CD1c-positive myeloid dendritic cell (primary cell): ENCODE results near the gene PLPPR3.

Experiments used
- DNase-seq: peaks from one replicate; pipeline ENCODE4 v3.0.0-alpha.2; 2016; ENCODE audit errors: extremely low spot score

PLPPR3 gene

DNA sequence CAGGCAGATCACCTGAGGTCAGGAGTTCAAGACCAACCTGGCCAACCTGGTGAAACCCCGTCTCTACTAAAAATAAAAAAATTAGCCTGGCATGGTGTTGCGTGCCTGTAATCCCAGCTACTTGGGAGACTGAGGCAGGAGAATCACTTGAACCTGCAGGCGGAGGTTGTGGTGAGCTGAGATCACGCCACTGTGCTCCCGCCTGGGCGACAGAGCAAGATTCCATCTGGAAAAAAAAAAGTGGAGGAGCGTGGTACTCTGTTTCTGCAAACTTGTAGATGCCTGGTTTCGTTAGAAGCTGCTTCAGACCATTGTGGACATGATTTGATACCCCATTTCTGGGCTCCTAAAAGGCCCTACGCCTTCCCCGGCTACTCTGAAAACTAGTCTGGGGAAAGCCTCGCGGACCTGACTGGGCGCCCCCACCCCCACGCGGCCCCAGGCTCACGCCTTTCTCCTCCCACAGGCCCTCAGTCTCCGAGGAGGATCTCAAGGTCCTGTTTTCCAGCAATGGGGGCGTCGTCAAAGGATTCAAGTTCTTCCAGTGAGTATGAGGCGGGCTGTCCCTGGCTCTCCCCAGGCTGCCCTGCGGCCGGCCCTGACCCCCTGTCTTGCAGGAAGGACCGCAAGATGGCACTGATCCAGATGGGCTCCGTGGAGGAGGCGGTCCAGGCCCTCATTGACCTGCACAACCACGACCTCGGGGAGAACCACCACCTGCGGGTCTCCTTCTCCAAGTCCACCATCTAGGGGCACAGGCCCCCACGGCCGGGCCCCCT lies 11.5 kb downstream of the PLPPR3 start:
- no peak for DNase-seq

- DNase-seq: no peak
These were observed 13.4 kb downstream of the PLPPR3 start for GRCh38 chr19:808423-808775.

DNA sequence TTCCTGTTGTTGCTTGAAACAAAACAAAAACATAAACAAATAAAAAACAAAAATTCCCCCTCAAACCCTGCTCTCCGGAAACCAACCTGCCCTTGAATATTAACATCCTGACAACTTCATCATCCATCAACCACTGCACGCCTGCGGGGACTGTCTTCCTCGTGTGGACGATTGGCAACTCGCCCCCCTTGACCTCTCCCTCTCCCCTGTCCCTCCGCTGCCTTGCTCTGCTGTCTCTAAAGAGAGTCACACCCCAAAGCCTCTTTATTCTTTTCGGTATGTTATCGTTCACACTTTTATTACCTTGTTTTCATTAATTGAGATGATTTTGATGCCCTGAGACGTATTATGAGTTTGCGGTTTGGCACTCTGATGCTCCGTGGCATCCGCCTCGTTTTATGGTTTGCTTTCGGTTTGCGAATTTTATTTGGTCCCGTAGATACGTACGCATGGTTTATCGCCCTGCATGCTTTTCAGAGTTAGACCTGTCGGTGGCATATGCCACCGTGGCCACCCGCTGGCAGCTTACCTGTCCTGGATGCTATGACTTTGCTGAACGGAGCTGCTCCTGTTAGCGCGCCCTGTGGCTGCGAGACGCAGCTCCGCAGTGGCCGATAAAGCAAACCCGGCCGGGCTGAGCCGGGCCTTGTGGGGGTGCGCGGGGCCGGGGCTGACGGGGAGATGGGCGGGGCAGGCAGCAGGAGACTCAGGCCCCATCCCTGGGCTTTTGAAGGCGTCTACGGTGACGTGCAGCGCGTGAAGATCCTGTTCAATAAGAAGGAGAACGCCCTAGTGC lies 13.9 kb downstream of the PLPPR3 start:
- DNase-seq: no peak

- DNase-seq: no peak
These were observed 14.8 kb downstream of the PLPPR3 start for GRCh38 chr19:806815-807421.

DNA sequence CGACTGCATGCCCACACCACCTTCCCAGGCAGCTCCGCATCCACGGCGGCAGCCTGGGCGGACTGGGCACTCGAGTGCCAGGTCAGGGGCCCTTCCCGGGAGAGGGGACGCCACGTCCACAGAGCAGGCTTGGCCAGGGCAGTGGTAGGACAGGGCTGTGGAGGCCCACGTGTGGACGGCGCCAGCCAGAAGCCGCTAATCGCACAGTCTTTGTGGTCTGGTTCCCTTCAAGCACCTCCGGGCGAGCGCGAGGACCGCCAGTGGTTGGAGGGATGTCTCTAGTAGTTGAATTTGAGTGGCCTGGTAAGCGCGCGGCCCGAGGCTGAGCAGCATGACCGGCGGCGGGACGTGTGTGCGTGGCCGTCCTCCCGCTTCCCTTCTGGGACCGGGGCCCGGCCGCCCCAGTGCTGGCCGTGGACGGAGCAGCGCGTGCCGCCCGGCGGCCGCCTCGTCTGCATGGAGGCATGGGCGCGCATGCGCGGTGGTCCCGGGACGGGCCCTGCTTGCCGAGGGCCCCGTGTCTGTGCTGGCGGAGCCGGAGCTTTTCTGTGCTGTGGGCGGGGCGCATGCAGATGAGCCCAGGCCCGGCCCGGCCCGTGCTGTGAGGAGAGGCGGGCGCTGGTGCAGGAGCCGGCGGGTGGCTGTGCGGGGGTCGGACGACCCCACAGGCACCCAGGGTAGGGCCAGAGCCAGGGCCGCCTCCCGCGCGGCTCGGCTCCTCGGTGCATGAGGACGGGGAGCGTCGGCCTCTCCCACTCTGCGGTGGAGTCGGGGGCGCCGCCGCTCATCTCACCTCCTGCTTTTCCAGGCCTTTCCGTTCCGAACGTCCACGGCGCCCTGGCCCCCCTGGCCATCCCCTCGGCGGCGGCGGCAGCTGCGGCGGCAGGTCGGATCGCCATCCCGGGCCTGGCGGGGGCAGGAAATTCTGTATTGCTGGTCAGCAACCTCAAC lies 15.9 kb downstream of the PLPPR3 start:
- no peak for DNase-seq

DNA sequence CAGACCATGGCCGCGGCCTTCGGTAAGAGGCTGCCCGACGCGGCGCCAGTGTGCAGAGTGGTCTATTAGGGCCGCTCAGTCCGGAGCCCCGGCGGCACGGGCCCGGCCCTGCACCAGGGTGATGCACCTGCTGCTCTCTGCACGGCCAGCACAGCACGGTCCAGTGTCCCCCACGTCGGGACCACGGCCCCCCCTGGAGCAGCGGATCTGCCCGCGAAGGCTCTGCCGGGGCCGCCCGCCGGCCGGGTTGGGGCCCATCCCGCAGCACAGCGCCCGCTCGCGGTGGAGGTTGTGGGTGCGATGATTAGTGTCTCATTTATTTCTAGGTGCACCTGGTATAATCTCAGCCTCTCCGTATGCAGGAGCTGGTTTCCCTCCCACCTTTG lies 16.6 kb downstream of the PLPPR3 start:
- no peak for DNase-seq

DNA sequence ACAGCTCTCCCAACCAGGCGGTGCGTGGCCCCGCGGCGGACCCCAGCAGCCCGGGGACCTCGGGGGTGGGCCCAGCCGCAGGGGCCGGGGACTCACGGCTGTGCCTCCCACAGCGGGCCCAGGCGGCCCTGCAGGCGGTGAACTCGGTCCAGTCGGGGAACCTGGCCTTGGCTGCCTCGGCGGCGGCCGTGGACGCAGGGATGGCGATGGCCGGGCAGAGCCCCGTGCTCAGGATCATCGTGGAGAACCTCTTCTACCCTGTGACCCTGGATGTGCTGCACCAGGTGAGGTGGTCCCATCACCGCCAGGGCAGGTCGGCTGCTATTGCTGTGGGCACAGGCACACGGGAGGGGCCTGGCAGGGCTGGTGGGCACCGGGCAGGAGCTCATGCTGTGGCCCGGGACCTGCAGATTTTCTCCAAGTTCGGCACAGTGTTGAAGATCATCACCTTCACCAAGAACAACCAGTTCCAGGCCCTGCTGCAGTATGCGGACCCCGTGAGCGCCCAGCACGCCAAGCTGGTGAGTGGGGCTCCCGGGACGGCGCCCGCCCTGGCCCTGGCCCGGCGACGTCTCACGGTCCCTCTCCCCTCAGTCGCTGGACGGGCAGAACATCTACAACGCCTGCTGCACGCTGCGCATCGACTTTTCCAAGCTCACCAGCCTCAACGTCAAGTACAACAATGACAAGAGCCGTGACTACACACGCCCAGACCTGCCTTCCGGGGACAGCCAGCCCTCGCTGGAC lies 17.2 kb downstream of the PLPPR3 start:
- no peak for DNase-seq

- no peak for DNase-seq
These were observed 17.9 kb downstream of the PLPPR3 start for GRCh38 chr19:803686-804418.

DNA sequence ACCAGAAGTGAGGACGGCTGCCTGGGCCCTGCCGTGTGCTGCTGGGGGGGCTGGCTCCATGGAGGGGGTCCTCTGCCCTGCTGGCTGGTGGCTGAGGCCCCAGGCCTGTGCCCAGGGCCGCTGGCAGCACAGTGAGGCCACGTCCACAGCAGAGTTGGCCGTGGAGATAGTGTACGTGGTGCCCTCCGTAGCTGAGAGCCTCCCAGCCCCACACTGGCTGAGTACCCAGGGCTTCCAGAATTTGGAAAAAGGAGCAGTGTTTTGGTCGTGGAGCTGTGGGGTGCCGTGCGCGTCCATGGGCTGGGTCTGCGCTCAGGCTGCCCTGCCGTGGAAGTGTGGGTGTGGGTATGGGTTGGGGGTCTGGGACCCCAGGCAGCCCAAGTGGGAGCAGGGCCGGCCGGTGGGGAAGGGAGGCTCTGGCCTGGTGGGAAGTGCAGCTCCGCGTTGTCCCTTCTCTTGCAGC lies 18.6 kb downstream of the PLPPR3 start:
- DNase-seq: no peak

GRCh38 chr19:802498-803098 lies 19.2 kb downstream of the PLPPR3 start:
- DNase-seq: no peak

GRCh38 chr19:801861-802497 lies 19.8 kb downstream of the PLPPR3 start:
- DNase-seq: no peak

DNA sequence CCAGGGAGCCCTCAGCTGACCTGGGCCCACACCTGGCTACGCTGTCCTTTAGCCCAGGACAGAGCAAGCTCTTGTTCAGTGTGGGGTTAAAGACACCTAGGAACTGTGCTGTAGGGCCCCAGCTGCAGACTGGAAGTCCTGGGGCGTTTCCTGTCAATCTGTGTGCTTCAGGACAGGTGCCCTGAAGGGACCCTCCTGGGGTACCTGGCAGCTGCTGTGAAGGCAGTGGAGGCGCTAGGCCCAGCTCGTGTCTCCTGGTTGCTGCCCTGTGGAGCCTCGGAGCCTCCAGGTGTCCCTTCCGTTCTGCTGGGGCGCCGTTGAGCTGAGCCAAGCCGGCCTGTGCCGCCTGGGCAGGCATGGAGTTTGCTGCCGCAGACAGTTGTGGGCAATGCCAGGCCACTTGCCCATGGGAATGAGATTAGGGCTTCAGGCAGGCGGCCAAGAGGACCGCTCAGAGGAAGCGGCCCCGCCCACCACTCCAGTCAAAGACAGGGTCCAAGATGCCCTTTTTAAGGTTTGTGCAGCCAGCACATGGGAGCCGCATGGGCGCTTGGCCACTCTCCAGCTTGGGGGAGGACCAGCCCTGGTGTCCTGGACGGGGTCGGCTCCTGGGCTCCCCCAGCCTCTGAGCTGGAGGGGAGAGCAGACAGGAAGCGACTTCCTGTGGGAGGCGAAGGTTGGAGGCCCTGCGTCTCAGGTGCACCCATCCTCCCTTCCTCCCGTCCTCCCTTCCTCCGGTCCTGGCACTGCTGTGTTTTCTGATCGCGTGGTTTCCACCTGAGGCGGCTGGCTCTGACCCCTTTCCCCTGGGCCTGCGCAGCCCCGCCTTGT lies 20.5 kb downstream of the PLPPR3 start:
- DNase-seq: no peak

GRCh38 chr19:800360-801029 lies 21.3 kb downstream of the PLPPR3 start:
- DNase-seq: no peak

DNA sequence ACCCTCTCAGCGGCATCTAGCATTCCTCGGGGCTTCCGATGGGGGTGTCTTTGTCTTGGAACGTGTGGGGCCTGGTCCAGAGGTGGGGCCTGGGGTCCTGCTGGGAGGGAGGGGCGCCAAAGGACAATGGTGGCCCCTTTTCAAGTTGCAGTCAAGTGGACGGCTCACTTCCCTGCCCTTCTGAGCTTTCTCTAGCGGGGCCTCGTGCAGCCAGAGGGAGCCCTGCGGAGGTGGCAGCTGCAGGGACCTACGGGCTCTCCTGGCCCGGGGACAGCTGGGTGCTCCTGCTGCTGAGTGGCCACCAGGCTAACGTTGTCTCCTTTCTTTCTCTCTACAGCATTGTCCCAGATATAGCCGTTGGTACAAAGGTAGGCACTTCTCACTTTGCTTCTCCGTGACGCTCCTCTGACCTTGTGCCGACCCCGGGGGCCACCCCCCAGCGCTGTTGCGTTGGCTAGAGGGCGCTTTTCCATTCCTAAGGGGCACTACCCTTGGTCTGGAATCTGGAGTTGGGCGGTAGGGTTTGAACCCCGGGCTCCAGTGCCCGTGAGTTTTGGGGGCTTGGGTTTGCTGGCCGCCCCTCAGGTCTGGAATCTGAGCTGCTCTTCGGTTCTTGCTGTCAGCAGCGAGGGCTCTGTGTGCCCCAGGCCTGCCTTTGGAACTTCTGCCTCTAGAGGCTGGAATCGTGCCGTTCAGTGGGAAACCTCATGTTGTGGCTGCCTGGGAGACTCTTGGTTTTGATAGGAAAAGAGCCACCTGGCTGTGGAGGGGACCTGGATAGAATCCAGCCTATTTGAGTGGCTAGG lies 22.5 kb downstream of the PLPPR3 start:
- no peak for DNase-seq

- DNase-seq: no peak
These were observed 23.2 kb downstream of the PLPPR3 start for GRCh38 chr19:798415-799075.
